Measurements from ENCODE around the gene RPL21. TPM values are rescaled to one million over a fixed set of nuclear protein-coding genes. Genes with fewer than 3 reads are reported as not detected.
"Not testable (repeated sequence)": the region's sequence is repeated elsewhere in the genome, so short reads cannot be mapped to it uniquely, and the experiment has no call there.

Gene RPL21
- total and polyA plus RNA-seq, 2 experiments from 2014 or later, result 358 to 960 TPM

DNA sequence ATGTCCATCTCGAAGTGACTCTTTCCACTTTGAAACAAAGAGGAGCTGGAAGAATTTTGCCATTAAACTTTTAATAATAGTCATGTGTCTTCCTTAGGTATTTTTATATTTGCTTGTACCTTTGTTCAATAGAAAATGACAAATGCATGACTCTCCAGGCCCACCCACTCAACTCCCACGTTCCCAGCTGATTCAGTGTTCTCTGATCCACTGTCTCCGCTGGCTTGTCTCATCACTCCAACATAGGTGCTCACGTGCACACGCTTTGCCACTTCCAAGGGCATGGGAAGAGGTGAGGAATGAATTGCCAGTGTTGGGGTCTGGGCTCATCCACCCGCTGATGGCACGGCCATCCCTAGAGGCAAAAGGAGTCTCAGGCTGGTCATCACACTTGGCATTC is 43.7 kb downstream of the RPL21 start:
- H3K9me3 ChIP-seq (ENCODE audit: low read depth), result no peaks in the 10 kb centered on the region
- no peak overlapping the region for H3K4me3 ChIP-seq
- no peak for DNase-seq (ENCODE audit: low spot score)
- H3K79me2 ChIP-seq, result no peaks in the 10 kb centered on the region
- TF ChIP-seq EZH2 (IDR thresholded peaks at IDR 0.05; ENCODE audit: borderline replicate concordance) (no peak), EZH2phosphoT487 (IDR thresholded peaks at IDR 0.05; ENCODE audit: low read depth, severe bottlenecking, unreplicated experiment) (no peak)
- no peak overlapping the region for H3K4me2 ChIP-seq
- H3K4me1 ChIP-seq (ENCODE audit: insufficient read depth), result no peaks in the 10 kb centered on the region
- H3K27ac ChIP-seq, result no peak overlapping the region
- H3K36me3 ChIP-seq (replicated peaks; ENCODE audit: insufficient read depth, low read depth), result no peaks in the 10 kb centered on the region
- 88% methylated on average over 7 of the region's 7 CpGs for WGBS (ENCODE audit: low lambda C conversion rate, missing lambda C conversion rate)
- H4K20me1 ChIP-seq (ENCODE audit: insufficient read depth, poor library complexity, severe bottlenecking), result no peaks in the 10 kb centered on the region
- no peak overlapping the region for H2AFZ ChIP-seq
- peaks cover 6% of the 10 kb centered on the region for H3K27me3 ChIP-seq
- no peaks in the 10 kb centered on the region for H3K9me2 ChIP-seq (replicated peaks; ENCODE audit: insufficient read depth)

GRCh38 chr13:27295660-27296059 is 44.3 kb downstream of the RPL21 start:
- Histone ChIP-seq H3K9me2 (replicated peaks; ENCODE audit: insufficient read depth) (no peaks in the 10 kb centered on the region), H3K4me2 (no peak overlapping the region), H3K27ac (no peak overlapping the region), H3K4me1 (ENCODE audit: insufficient read depth) (no peaks in the 10 kb centered on the region), H3K27me3 (peaks cover 6% of the 10 kb centered on the region), H3K79me2 (no peaks in the 10 kb centered on the region), H2AFZ (no peak overlapping the region), H3K4me3 (no peak overlapping the region), H3K36me3 (replicated peaks; ENCODE audit: insufficient read depth, low read depth) (no peaks in the 10 kb centered on the region), H4K20me1 (ENCODE audit: insufficient read depth, poor library complexity, severe bottlenecking) (no peaks in the 10 kb centered on the region), H3K9me3 (ENCODE audit: low read depth) (no peaks in the 10 kb centered on the region)
- WGBS (ENCODE audit: low lambda C conversion rate, missing lambda C conversion rate), result 78% methylated on average over 4 of the region's 4 CpGs
- DNase-seq (ENCODE audit: low spot score), result no peak
- TF ChIP-seq CTCF (IDR thresholded peaks at IDR 0.05; ENCODE audit: poor library complexity), result no peak
- no peak for TF ChIP-seq EZH2phosphoT487 (IDR thresholded peaks at IDR 0.05; ENCODE audit: low read depth, severe bottlenecking, unreplicated experiment)
- TF ChIP-seq EZH2 (IDR thresholded peaks at IDR 0.05; ENCODE audit: borderline replicate concordance), result no peak

DNA sequence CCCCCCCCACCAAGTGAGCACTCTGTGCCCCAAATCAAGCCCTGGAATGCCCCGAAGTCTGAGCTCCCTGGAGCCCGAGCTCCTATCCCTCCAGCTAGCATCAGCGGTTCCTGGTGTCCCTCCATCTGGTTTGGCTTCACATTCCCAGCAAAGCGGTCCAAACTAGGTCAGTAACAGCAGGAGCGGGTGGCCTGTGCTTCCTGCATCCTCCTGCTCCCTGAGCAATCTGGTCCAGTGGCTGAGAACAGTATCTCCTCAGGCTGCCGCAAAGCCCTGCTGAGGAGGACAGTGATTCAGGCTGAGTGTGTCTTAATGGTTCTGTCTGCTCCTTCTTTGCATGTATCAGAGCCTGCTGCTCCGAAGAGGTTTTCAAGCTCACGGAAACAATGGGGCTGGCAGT is 45.1 kb downstream of the RPL21 start:
- Histone ChIP-seq H3K27me3 (peaks cover 6% of the 10 kb centered on the region), H3K4me3 (no peak overlapping the region), H2AFZ (no peak overlapping the region), H3K36me3 (replicated peaks; ENCODE audit: insufficient read depth, low read depth) (no peaks in the 10 kb centered on the region), H3K9me3 (ENCODE audit: low read depth) (no peaks in the 10 kb centered on the region), H3K79me2 (no peaks in the 10 kb centered on the region), H3K4me1 (ENCODE audit: insufficient read depth) (no peaks in the 10 kb centered on the region), H3K9me2 (replicated peaks; ENCODE audit: insufficient read depth) (no peaks in the 10 kb centered on the region), H3K27ac (no peak overlapping the region), H4K20me1 (ENCODE audit: insufficient read depth, poor library complexity, severe bottlenecking) (no peaks in the 10 kb centered on the region), H3K4me2 (no peak overlapping the region)
- TF ChIP-seq EZH2 (IDR thresholded peaks at IDR 0.05; ENCODE audit: borderline replicate concordance) (no peak), EZH2phosphoT487 (IDR thresholded peaks at IDR 0.05; ENCODE audit: low read depth, severe bottlenecking, unreplicated experiment) (no peak)
- WGBS (ENCODE audit: low lambda C conversion rate, missing lambda C conversion rate), result 94% methylated on average over 8 of the region's 8 CpGs
- no peak for DNase-seq (ENCODE audit: low spot score)

DNA sequence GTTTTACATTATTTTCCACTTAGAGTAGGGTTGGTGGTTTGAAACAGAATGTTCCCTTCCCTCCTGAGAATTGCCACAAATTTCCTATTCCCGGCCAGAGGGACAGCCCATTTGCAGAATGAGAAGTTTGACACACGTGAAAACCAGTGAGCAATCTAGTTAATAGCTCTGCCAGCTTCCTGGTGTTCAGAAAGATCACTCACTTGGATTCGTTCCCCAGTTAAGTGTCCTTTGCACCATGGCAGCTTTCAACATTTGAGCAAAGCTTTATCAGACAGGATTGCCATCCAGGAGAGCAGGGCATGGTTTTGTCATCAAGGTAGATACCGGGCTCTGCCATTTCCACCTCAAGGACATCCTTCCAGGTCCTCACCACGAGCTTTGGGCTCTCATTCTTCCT is 47.5 kb downstream of the RPL21 start:
- no peak for DNase-seq (ENCODE audit: low spot score)
- Histone ChIP-seq H4K20me1 (ENCODE audit: insufficient read depth, poor library complexity, severe bottlenecking) (no peaks in the 10 kb centered on the region), H3K4me1 (ENCODE audit: insufficient read depth) (no peaks in the 10 kb centered on the region), H3K9me3 (ENCODE audit: low read depth) (no peaks in the 10 kb centered on the region), H2AFZ (no peak overlapping the region), H3K4me3 (no peak overlapping the region), H3K79me2 (no peaks in the 10 kb centered on the region), H3K4me2 (no peak overlapping the region), H3K27me3 (peaks cover 3% of the 10 kb centered on the region), H3K36me3 (replicated peaks; ENCODE audit: insufficient read depth, low read depth) (no peaks in the 10 kb centered on the region), H3K9me2 (replicated peaks; ENCODE audit: insufficient read depth) (no peaks in the 10 kb centered on the region), H3K27ac (no peak overlapping the region)
- WGBS (ENCODE audit: low lambda C conversion rate, missing lambda C conversion rate), result 86% methylated on average over 5 of the region's 5 CpGs
- TF ChIP-seq CTCF (IDR thresholded peaks at IDR 0.05; ENCODE audit: poor library complexity) (no peak), EZH2 (IDR thresholded peaks at IDR 0.05; ENCODE audit: borderline replicate concordance) (no peak), EZH2phosphoT487 (IDR thresholded peaks at IDR 0.05; ENCODE audit: low read depth, severe bottlenecking, unreplicated experiment) (no peak)

- H3K4me2 ChIP-seq; H2AFZ ChIP-seq; H3K27me3 ChIP-seq; H4K20me1 ChIP-seq (ENCODE audit: insufficient read depth, poor library complexity, severe bottlenecking); H3K4me3 ChIP-seq; H3K9me3 ChIP-seq (ENCODE audit: low read depth); H3K27ac ChIP-seq; H3K79me2 ChIP-seq; H3K4me1 ChIP-seq (ENCODE audit: insufficient read depth); DNase-seq (ENCODE audit: low spot score); H3K36me3 ChIP-seq (replicated peaks; ENCODE audit: insufficient read depth, low read depth); H3K9me2 ChIP-seq (replicated peaks; ENCODE audit: insufficient read depth): not testable (repeated sequence)
- 84% methylated on average over 7 of the region's 7 CpGs for WGBS (ENCODE audit: low lambda C conversion rate, missing lambda C conversion rate)
Observed at GRCh38 chr13:27300406-27300805, 49.0 kb downstream of the RPL21 start.
